Right renal pelvis (tissue), 4 donors: ENCODE data around the gene HID1. TPM values are rescaled to one million over a fixed set of nuclear protein-coding genes. Genes with fewer than 3 reads are reported as not detected.
A peak's percentile ranks its signal among the peaks of the same experiment; 100 is the strongest.
"Not testable (repeated sequence)": the region's sequence is repeated elsewhere in the genome, so short reads cannot be mapped to it uniquely, and the experiment has no call there.

Experiments used
- DNase-seq, 4 donors: peaks; one replicate each; pipeline ENCODE4 v3.0.0-alpha.2; 2013; ENCODE audit warnings: low read depth in 4 of 4, low spot score in 3 of 4, missing footprints in 1 of 4
- polyA plus RNA-seq, 4 donors: library from polyadenylated mRNA; unstranded; fragments of 120-200 nt; gene quantifications; one replicate each; pipeline ENCODE4 v1.2.1, GENCODE V29; 2013; ENCODE audit not compliant: insufficient read length in 4 of 4

Gene HID1
- polyA plus RNA-seq, 4 donors = 12.6 to 16.3 (median 14.7) TPM

DNA sequence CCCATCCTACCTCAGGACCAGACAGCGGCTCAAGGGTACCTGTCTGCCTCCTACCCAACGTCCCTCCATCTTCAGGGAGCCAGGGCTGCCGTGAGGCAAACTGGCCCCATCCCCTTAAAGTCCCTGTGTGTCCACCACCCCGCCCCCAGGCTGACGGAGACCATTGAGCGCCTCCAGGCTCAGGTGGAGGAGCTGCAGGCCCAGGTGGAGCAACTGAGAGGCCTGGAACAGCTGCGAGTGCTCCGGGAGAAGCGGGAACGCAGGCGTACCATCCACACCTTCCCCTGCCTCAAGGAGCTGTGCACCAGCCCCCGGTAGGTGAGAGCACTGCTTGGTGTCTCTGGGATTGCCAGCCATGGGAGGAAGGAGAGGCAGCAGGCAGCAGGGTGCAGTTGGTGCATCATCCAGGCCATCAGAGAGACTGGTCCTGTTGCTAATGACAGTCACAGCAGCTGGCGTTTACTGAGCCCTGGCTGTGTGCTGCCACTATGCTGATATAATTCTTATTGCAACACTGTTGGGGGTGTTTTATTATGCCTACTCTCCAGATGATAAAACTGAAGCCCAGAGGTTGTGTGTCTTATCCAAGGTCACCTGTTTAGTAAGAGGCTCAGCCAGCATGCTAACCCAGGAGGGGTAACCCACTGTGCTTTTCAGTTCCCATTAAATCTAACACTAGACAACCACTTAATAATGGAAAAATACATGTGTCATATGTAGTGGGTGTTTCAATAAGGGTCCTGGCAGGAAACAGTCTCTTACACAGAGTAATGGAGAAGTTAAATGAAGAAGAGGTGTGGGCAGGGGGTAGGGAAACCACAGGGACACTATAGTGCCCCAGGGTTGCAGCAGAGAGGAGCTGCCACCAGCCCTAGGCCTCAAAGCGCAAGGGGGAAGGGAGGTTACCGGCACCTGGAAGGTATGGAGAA, 29.6 kb upstream of the HID1 start:
- no peak for DNase-seq

- DNase-seq = no peak
These were observed 27.0 kb upstream of the HID1 start for GRCh38 chr17:74999523-74999922.

DNA sequence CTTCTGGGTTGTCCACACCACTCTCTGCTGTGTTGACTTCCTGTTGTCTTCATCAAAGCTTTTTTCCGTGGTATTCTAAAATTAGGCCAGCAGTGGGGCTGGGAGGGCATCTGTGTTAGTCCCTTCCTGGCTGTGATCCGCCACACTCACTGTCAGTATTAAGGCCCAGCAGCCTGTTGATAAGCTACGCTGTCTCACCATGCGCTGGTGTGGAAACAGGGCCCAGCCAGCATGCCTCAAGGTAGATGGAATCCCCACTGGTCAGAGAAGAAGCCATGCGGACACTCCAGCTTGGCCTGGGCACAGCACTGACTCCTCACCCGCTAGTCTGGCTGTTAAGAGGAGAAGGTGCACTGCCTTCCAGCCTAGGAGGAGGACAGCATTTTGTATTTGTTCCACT, 26.2 kb upstream of the HID1 start:
- no peak for DNase-seq

- DNase-seq = no peak
These were observed 23.3 kb upstream of the HID1 start for GRCh38 chr17:74995847-74996246.

DNA sequence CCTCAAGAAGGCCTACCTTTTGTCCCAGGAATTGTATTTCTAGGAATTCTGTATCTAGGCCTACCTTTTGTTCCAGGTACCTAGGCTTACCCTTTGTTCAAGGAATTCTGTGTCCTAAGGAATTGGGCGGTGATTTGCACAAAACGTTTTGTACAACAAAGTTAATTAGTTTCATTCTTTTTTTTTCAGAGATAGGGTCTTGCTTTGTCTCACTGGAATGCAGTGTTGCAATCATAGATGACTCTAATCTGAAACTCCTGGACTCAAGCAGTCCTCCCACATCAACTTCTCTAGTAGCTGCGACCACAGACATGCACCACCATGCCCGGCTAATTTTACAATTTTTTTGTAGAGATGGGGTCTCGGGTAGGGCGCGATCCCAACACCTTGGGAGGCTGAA, 21.9 kb upstream of the HID1 start:
- DNase-seq = no peak

- DNase-seq = no peak
These were observed 19.7 kb upstream of the HID1 start for GRCh38 chr17:74992223-74992622.

DNA sequence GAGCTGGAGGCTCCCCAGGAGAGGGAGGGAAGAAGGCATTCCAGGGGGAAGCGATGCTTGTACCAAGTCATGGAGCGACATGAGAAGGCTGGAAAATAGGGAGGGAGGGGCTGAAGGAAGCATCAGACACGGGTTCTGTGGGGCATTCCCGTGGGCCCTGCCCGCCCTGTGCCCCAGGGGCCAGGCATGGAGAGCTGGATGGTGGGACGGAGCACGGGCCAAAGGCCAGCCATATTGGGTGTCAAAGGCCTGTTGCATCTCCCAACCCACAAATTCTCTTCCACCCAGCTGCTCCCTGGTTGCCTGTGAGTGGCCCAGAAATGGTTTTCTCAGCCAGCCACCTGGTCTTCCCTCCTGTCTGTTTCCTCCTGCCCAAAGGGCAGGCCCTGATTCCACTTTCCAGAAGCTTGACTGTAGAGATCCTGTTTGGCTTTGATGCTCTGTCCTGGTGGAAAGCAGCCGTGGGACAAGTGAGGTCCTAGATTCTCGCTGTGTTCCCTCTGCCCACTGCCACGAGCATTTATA, 18.1 kb upstream of the HID1 start:
- no peak for DNase-seq

DNA sequence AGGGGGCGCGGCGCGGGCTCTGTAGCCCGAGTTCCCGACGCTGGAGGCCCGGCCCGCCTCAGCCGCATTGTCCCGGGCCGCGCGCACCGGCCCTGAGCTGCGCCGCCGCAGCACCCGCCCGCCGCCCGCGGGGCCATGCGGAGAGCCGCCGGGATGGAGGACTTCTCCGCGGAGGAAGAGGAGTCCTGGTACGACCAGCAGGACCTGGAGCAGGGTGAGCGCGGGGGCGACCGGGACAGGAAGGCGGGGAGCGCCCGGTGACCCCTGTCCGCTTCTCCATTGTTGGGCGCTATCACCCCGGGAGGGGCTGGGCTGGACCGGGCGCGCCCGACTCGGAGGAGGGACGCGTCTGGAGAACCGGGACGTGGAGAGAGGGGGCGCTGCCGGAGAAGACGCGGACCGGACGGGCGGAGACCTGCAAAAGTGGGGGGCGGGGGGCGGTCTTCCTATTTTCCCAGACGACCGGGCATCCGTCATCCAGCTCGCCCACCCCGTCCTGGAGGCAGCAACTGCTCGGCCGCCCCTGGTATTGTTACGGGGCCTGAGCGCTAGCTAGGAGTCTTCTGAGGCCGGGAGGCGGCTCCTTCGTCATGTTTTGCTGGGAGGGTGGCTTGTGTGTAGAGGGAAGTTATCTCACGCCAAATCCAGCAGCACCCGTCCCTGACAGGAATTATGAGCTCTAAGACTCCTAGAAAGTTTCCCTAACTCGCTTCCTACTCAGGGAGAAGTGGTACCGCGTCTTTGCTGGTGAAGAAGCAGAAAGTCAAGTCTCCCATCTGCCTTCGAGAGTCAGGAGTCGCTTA, 15.6 kb upstream of the HID1 start:
- DNase-seq = peak in 2 of 4 donors; percentile 68 to 73

DNA sequence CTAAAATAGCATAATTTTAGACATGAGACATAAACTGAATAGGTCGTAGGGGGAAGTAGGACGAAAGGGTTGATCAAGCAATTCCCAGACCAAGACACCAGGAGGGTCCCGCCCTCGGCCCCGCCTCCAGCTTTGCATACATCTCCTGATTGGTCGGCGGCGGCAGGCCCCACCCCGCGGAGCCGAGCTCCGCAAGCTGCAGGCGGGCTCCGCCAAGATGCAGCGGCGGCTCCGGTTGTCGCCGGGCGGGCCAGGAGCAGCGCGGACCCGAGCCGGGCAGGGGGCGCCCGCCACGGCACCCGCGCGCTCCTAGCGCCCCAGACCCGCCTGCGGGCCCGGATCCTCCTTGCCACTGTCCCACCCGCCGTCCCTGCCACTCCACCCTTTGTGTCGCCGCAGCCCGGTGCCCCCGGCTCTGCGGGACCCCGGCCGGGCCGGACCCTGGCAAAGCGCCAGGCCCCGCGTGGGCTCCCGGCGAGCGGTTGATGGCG, 14.9 kb upstream of the HID1 start, which contains the start of gene CDR2L:
Gene CDR2L, plus strand, starts transcription at position 215 of the 491 bp plus-strand sequence. CDS start 412 bp downstream, outside the sequence.
- DNase-seq = peak; percentile 87 to 90 (median 90)

DNA sequence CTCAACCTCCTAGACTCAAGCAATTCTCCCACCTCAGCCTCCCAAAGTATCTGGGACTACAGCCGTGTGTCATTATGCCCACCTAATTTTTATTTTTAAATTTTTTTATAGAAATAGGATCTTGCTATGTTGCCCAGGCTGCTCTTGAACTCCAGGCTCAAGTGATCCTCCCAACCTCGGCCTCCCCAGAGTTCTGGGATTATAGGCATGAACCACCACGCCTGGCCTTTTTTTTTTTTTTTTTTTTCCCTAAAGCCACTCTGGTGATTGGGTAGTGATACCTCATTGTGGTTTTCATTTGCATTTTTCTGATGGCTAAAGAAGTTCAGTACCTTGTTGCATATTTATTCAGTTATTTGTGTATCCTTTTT, 13.6 kb upstream of the HID1 start:
- DNase-seq = no peak

GRCh38 chr17:74982663-74983313, 10.2 kb upstream of the HID1 start:
- not testable (repeated sequence) for DNase-seq

- DNase-seq = peak in 1 of 4 donors; percentile 56
These were observed 9.6 kb upstream of the HID1 start for GRCh38 chr17:74981979-74982662.

GRCh38 chr17:74981318-74981978, 8.9 kb upstream of the HID1 start:
- DNase-seq = no peak

DNA sequence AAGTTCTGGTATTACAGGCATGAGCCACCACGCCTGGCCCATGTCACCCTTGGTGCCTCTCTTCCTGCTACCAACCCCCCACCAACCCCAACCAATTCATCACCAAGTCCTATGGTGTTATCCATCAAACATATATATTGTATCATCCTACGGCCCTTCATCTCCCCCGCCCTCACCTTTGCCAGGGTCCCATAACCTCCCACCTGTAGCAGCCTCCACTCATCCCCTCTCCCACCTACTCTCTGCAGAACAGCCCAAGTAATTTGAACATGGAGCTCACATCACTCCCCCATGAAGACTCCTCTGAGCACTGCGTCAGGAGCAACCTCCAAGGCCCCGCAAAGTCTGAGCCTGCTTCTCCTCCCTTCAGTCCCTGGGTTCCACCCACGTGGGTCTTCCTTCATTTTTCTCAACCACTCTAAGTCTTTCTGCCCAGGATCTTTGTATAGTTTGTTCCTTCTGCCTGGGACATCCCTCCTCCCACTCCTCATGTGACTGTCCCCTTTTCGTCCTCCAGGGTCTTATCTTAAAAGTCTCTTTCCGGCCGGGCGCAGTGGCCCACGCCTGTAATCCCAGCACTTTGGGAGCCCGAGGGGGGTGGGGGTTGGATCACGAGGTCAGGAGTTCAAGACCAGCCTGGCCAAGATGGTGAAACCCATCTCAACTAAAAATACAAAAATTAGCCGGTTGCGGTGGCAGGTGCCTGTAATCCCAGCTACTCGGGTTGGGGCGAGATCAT, 7.0 kb upstream of the HID1 start:
- DNase-seq = no peak

DNA sequence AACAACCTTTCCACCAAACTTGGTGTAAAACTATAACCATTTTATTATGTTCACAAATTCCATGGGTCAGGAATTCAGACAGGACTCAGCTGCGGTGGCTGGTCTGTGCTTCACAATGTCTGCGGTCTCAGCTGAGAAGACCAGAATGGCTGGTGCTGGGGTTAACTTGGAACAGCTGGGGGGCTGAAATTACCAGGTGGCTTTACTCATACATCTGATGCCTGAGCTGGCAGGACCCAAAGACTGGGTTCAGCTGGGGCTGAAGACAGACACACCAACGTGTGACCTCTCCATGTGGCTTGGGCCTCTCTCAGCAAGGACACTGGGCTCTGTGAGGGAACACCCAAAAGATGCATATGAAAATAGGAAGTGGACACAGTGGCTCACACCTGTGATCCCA, 5.7 kb upstream of the HID1 start:
- DNase-seq = no peak

DNA sequence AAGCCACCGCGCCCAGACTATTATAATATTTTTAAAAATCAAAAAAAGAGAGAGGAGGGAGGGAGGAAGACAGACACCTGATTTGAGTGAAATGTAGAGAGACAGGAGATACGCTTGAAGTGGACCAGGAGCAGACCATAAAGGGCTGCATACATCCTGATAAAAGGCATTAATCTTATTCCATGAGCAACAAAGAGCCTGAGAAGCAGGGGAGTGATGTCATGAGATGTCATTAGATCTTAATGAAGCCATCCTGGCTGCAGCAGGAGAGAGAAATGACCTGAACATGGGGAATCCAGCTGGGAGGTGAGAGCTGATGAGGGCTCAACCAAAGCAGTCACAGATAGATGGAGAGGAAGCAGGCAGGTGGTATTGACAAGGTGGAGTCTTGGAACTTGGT, 5.2 kb upstream of the HID1 start:
- no peak for DNase-seq

- no peak for DNase-seq
These were observed 3.4 kb upstream of the HID1 start for GRCh38 chr17:74975943-74976342.

DNA sequence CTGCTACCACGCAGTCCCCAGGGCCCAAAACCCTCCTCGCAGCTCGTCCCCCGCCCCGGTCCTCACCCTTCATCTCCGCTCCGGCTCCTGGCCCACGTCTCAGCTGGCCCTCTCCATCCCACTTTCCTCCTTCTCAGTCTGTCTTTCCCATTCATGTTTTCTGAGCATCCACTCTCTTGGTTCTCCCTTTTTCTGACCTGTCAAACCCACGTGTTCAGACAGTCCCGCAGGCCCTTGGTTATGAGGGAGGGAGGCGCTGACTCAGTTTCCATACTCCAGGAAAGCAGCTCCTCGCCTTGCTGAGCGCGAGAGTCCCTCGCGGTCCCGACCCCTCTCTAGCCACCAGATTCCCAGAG, 392 bp upstream of the HID1 start:
- no peak for DNase-seq

DNA sequence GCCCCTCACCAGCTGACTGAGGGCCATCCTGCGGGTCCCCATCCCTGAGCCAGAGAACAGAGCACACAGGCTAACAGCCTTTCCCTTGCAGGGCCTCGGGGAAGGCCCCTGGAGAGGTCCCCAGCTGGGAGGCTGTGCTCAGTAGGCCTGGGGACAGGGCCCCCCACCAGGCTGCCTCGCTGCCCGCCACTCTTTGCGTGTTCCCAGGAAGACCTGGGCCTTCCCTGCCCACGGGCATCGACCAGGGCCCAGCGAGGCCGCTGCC, 785 bp downstream of the HID1 start:
- DNase-seq = no peak
